HCT116 (cell line): ENCODE measurements around the gene FAM81B.

Experiments
- CTCF ChIP-seq, 3 experiments: fragments of 200-600 bp in 1 of 3; sonication (generic) in 1 of 3; IDR thresholded peaks in 2 of 3; conservative IDR thresholded peaks in 1 of 3; 2 replicates each; pipeline ENCODE4 v1.5.1; 2012 to 2017; ENCODE audit warnings: low read depth in 2 of 3, low read length in 2 of 3, antibody characterized with exemption in 1 of 3, borderline replicate concordance in 1 of 3, control low read depth in 1 of 3, mild to moderate bottlenecking in 1 of 3, mixed read lengths in 1 of 3, mixed run types in 1 of 3, moderate library complexity in 1 of 3; ENCODE audit not compliant: insufficient read depth in 1 of 3
- EZH2 ChIP-seq: fragments of 200-600 bp; sonication (generic); IDR thresholded peaks from 2 replicates; pipeline ENCODE4 v1.6.1; 2017; ENCODE audit warnings: antibody characterized with exemption, mixed run types
- POLR2AphosphoS5 ChIP-seq: IDR thresholded peaks from 2 replicates; pipeline ENCODE4 v1.6.1; 2011; ENCODE audit warnings: mild to moderate bottlenecking, low read depth, low read length, moderate library complexity
- RAD21 ChIP-seq: IDR thresholded peaks from 2 replicates; pipeline ENCODE4 v1.6.1; 2012; ENCODE audit warnings: low read depth, mild to moderate bottlenecking
- ZNF274 ChIP-seq: fragments of 200-500 bp; sonication (Bioruptor generic); IDR thresholded peaks from 2 replicates; pipeline ENCODE4 v1.6.1; 2014; ENCODE audit warnings: mild to moderate bottlenecking, low read depth, low read length, inconsistent platforms

DNA sequence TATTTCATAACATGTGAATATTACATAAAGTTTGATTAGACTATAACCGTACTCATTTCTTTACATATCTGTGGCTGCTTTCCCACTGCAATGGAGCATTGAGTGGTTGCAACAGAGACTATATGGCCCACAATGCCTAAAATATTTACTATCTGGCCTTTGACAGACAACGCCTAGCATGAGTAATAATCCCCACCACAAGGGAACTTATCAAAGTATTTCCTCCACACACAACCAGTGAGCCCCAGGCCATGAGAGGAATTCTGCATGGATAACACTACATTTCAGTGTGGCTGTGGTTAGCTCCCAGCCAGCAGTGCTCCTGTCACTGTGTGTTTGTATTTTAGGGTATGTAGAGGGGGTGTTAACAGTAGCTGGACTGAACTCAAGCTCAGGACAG lies 54.8 kb downstream of the FAM81B start:
- no peak for TF ChIP-seq EZH2
- no peak for TF ChIP-seq CTCF (IDR thresholded peaks at IDR 0.05 in 2 of 3, conservative IDR thresholded peaks at IDR 0.05 in 1 of 3; ENCODE audit: borderline replicate concordance in 1 of 3, insufficient read depth in 1 of 3, low read depth in 2 of 3, low read length in 2 of 3)
- no peak for TF ChIP-seq RAD21
- no peak for TF ChIP-seq ZNF274
- no peak for TF ChIP-seq POLR2AphosphoS5
